IPS-15b (cell line): Measurements from ENCODE around the gene TRDMT1.

ENCODE experiments used
- H3K27me3 ChIP-seq: one replicate; pipeline ENCODE4 v1.6.1; 2013; ENCODE audit warnings: low read length; ENCODE audit not compliant: control insufficient read depth, insufficient read depth
- H3K36me3 ChIP-seq: one replicate; pipeline ENCODE4 v1.6.1; 2013; ENCODE audit warnings: low read length; ENCODE audit not compliant: control insufficient read depth, insufficient read depth
- H3K4me1 ChIP-seq: one replicate; pipeline ENCODE4 v1.6.1; 2013; ENCODE audit warnings: mild to moderate bottlenecking, low read length; ENCODE audit not compliant: control insufficient read depth, insufficient read depth
- H3K4me3 ChIP-seq: one replicate; pipeline ENCODE4 v1.5.1; 2013; ENCODE audit warnings: low read depth, low read length
- H3K9ac ChIP-seq: one replicate; pipeline ENCODE4 v1.6.1; 2013; ENCODE audit warnings: low read depth, mild to moderate bottlenecking, low read length
- H3K9me3 ChIP-seq: one replicate; pipeline ENCODE4 v1.6.1; 2013; ENCODE audit warnings: mild to moderate bottlenecking, low read length; ENCODE audit not compliant: control insufficient read depth, insufficient read depth

Gene TRDMT1

DNA sequence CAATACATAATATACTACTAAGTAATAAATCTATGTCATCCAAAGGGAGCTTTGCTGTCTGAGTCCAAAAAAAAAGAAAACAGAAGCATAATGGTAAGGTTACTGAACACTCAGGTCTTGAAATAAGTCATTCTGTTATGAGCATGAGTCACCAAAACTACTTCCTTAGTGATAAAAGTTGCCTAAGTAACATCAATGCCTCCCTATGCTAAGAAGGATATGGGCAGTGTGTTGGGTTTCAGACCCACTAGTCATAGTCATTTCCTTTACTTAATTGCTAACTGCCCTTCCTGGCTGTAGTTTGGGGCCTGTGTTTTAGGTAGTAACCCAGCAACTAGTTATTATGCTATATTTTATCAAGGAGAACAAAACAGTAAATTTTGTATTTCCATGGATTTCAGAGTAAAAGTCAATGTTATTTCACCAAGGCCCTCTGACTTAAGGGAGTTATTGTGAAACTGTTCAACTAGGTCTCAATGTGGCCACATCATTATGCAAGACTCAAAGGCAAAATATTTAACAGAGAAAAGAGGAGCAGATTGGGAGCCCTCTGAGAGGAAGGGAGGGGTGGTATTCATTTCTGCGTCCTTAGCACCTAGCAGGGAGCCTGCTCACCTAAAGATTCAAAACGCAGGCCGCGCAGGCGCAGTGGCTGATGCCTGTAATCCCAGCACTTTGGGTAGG, 14.9 kb upstream of the TRDMT1 start:
- H3K9ac ChIP-seq, result no peak overlapping the region

GRCh38 chr10:17215782-17216122, 14.3 kb upstream of the TRDMT1 start:
- Histone ChIP-seq H3K9ac (no peak overlapping the region), H3K9me3 (no peaks in the 10 kb centered on the region), H3K27me3 (no peaks in the 10 kb centered on the region), H3K36me3 (no peaks in the 10 kb centered on the region), H3K4me1 (peaks cover 4% of the 10 kb centered on the region), H3K4me3 (no peak overlapping the region)

More for the DNA sequence above, 14.9 kb upstream of the TRDMT1 start:
- no peaks in the 10 kb centered on the region for H3K27me3 ChIP-seq
- no peaks in the 10 kb centered on the region for H3K9me3 ChIP-seq
- H3K4me1 ChIP-seq, result peaks cover 4% of the 10 kb centered on the region
- H3K4me3 ChIP-seq, result no peak overlapping the region
- H3K36me3 ChIP-seq, result no peaks in the 10 kb centered on the region

DNA sequence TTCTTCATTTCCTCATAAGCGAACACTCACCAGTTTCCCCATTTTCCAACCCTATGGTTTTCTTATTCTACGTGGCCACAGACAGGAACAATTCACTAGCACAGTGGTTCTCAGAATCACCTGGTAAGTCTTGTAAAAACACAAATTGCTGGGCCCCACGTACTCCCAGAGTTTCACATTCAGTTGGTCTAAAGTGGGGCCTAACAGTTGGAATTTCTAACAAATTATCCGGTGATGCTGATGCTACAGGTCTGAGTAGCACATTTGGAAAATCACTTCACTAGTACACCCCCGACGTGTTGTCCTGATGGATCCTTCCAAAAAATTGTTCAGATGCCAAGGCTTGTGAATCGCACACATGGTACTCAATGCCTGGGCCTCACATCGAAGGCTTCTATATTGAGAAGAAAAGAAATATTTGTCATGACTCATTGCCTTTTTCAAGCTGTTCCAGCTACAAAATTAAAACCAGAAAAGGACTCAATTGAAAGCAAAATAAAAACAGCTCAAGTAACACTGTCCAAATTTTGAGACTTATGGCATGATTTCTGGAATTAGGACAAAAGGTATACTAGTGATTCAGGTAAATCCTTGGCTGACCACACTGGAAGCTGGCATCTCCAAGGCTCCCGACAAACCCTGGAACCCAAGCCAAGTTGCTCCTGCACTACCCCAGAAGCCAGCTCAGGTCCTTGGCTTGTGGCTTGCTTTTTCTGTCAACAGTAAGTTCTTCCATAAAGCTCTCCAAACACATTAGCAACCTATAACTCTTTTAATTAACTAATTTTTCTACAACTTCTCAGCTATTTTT, 13.7 kb upstream of the TRDMT1 start:
- Histone ChIP-seq H3K27me3 (no peaks in the 10 kb centered on the region), H3K9ac (no peak overlapping the region), H3K4me3 (no peak overlapping the region), H3K9me3 (no peaks in the 10 kb centered on the region), H3K36me3 (no peaks in the 10 kb centered on the region), H3K4me1 (peaks cover 4% of the 10 kb centered on the region)

- H3K4me1 ChIP-seq, result peaks cover 4% of the 10 kb centered on the region
- H3K36me3 ChIP-seq, result no peaks in the 10 kb centered on the region
- no peaks in the 10 kb centered on the region for H3K9me3 ChIP-seq
- no peaks in the 10 kb centered on the region for H3K27me3 ChIP-seq
- no peak overlapping the region for H3K9ac ChIP-seq
- H3K4me3 ChIP-seq, result no peak overlapping the region
Observed at GRCh38 chr10:17214526-17214925, 13.1 kb upstream of the TRDMT1 start.

GRCh38 chr10:17213646-17214349, 12.3 kb upstream of the TRDMT1 start:
- Histone ChIP-seq H3K27me3 (no peaks in the 10 kb centered on the region), H3K9ac (no peak overlapping the region), H3K4me3 (no peak overlapping the region), H3K36me3 (no peaks in the 10 kb centered on the region), H3K9me3 (no peaks in the 10 kb centered on the region), H3K4me1 (peaks cover 4% of the 10 kb centered on the region)

GRCh38 chr10:17212802-17213221, 11.3 kb upstream of the TRDMT1 start:
- Histone ChIP-seq H3K4me1 (peaks cover 4% of the 10 kb centered on the region), H3K9ac (no peak overlapping the region), H3K27me3 (no peaks in the 10 kb centered on the region), H3K36me3 (no peaks in the 10 kb centered on the region), H3K4me3 (no peak overlapping the region), H3K9me3 (no peaks in the 10 kb centered on the region)

GRCh38 chr10:17210361-17210760, 8.9 kb upstream of the TRDMT1 start:
- no peak overlapping the region for H3K4me3 ChIP-seq
- H3K4me1 ChIP-seq, result peaks cover 4% of the 10 kb centered on the region
- H3K36me3 ChIP-seq, result no peaks in the 10 kb centered on the region
- H3K9me3 ChIP-seq, result no peaks in the 10 kb centered on the region
- no peaks in the 10 kb centered on the region for H3K27me3 ChIP-seq
- no peak overlapping the region for H3K9ac ChIP-seq

DNA sequence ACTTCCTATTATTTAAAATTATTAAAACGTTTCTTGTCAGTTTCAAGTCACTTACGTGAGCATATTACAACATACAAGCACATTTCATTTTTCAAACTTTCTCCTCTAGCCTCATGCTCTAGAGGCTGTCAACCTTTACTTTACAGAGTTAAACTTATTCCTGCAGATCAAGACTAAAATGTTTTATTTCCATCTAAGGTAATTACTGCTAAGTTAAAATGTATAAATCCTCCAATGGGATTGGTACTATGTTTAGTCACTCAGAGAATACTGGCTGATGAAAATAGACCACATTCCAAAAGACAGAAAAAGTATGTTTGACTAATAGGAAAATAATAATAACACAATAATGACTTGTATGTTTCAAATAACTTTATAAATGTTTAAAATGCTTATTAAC, 8.4 kb upstream of the TRDMT1 start:
- Histone ChIP-seq H3K9ac (no peak overlapping the region), H3K4me3 (no peak overlapping the region), H3K27me3 (no peaks in the 10 kb centered on the region), H3K36me3 (no peaks in the 10 kb centered on the region), H3K9me3 (no peaks in the 10 kb centered on the region), H3K4me1 (peaks cover 4% of the 10 kb centered on the region)

DNA sequence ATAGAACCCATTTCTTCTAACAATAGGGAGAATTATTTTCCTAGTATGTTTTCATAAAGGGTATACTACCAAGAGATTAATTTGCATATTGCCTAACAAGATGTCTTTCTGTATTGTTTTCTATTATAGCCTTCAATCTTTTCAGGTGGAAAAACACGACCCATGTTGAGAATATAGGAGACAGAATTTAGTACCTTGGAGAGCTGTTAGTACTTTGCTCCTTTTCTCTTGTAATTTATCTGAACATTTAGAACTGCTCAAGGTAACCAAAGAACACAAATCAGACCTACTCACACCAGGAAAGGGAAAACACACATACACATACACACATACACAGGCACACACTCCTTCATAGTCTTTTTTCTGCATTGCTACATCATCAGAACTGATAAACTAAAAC, 7.8 kb upstream of the TRDMT1 start:
- Histone ChIP-seq H3K27me3 (no peaks in the 10 kb centered on the region), H3K36me3 (no peaks in the 10 kb centered on the region), H3K4me3 (no peak overlapping the region), H3K9me3 (no peaks in the 10 kb centered on the region), H3K9ac (no peak overlapping the region), H3K4me1 (peaks cover under 1% of the 10 kb centered on the region)

GRCh38 chr10:17208476-17208875, 7.0 kb upstream of the TRDMT1 start:
- Histone ChIP-seq H3K9me3 (no peaks in the 10 kb centered on the region), H3K4me3 (no peak overlapping the region), H3K36me3 (no peaks in the 10 kb centered on the region), H3K27me3 (no peaks in the 10 kb centered on the region), H3K4me1 (no peaks in the 10 kb centered on the region), H3K9ac (no peak overlapping the region)

DNA sequence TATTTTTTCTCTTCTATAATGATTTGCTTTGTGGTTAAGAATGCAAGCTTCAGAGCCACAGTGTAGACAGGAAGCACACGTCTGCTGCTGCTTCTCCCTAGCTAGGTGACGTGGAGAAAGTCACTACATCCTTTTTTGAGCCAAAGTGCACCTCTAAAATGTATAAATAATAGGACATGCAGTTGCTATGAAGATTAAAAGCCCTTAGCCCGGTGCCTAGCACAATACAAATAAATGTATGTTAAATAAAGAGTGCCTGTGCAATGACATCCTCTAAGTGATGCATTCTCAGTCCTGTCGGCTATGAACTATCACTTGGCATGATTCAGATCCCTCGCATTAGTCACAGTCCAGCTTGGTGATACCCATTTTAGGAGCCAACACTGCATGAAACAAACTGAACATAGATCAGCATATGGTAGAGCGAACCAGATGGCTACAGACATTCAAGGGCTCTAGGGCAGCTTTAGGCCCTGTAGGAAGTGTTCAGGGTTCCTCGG, 4.8 kb upstream of the TRDMT1 start:
- H3K27me3 ChIP-seq, result no peaks in the 10 kb centered on the region
- H3K36me3 ChIP-seq, result no peaks in the 10 kb centered on the region
- H3K9ac ChIP-seq, result no peak overlapping the region
- H3K4me1 ChIP-seq, result no peaks in the 10 kb centered on the region
- no peak overlapping the region for H3K4me3 ChIP-seq
- no peaks in the 10 kb centered on the region for H3K9me3 ChIP-seq
